ENCODE results near the gene BMP2K.
"Not testable (repeated sequence)": the region's sequence is repeated elsewhere in the genome, so short reads cannot be mapped to it uniquely, and the experiment has no call there.

The BMP2K gene

DNA sequence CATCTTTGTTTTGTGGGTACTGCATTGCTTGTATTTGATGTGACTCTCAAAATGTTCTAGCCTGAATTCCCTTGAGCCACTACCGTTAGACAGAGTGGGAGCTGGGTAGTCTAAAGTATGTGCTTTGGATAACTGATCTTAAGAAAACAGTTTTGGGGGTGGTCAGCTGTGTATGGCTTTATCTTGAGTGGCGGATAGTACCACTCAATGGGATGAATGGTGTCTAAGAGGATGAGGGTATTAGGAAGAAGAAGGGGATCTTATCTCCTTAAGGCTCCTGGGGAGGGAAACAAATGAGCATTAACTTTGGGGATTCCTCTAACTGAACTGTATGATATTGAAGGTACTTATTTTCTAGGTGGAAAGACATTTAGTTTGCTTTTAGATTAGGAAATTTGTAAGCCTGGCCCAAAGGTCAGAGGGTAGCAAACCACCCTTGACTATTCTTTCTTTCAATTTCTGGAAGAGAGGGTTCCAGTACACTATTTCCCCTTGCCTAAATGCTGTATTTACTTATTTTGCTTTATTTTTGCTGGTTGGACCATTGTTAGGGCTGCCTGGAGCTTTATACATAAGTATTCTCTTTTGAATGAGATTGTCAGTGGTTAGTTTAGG is 11.3 kb downstream of the BMP2K start:
- no peak overlapping the region for H3K4me3 ChIP-seq (ENCODE audit: low read length)
- TF ChIP-seq, protein P1, sequence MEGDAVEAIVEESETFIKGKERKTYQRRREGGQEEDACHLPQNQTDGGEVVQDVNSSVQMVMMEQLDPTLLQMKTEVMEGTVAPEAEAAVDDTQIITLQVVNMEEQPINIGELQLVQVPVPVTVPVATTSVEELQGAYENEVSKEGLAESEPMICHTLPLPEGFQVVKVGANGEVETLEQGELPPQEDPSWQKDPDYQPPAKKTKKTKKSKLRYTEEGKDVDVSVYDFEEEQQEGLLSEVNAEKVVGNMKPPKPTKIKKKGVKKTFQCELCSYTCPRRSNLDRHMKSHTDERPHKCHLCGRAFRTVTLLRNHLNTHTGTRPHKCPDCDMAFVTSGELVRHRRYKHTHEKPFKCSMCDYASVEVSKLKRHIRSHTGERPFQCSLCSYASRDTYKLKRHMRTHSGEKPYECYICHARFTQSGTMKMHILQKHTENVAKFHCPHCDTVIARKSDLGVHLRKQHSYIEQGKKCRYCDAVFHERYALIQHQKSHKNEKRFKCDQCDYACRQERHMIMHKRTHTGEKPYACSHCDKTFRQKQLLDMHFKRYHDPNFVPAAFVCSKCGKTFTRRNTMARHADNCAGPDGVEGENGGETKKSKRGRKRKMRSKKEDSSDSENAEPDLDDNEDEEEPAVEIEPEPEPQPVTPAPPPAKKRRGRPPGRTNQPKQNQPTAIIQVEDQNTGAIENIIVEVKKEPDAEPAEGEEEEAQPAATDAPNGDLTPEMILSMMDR (IDR thresholded peaks at IDR 0.05; ENCODE audit: insufficient read depth, low read depth, low read length, missing control alignments), result no peak
- no peak for DNase-seq (ENCODE audit: low read depth)

DNA sequence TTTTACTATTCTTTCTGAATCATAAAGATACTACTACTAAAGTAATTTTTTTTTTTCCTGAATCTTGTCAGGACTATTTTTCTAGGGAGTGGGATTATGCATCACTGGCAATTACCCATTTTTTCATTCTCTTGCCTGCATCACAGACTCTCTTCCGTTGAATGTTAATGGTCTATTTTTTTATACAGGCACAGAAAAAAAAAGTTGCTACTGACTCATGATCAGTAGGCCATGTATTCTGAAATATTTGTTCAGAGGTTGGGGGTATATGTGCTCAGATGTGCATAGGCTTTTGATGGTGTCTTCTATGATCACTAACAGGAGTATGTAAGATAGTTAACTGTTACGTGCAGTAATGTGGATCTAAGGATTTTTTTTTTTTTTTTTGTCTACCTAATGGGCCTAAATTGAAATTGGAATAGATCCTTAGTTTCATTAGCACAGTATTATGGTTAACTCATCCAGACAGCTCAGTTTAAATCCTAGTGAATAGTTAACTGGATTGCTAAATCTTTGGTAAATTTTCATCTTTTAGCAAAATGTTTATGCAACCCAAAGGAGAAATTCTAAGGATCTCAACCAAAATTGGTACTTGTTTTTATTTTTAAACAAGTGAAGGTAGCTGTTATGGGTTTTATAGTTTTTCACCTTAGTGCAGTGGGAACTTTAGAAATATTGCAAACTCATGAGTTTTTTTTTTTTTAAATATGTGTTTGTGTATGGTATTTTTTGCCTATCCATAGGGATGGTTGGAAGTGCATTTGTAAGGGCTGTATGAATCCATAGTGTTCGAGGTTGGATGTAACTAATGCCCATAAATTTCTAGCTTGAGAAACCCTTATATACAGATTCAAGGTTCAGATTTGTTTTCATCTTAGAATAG is 12.1 kb downstream of the BMP2K start:
- no peak for DNase-seq (ENCODE audit: low read depth)
- no peak overlapping the region for H3K4me3 ChIP-seq (ENCODE audit: low read length)
- TF ChIP-seq, protein P1 (IDR thresholded peaks at IDR 0.05; ENCODE audit: insufficient read depth, low read depth, low read length, missing control alignments), result no peak

DNA sequence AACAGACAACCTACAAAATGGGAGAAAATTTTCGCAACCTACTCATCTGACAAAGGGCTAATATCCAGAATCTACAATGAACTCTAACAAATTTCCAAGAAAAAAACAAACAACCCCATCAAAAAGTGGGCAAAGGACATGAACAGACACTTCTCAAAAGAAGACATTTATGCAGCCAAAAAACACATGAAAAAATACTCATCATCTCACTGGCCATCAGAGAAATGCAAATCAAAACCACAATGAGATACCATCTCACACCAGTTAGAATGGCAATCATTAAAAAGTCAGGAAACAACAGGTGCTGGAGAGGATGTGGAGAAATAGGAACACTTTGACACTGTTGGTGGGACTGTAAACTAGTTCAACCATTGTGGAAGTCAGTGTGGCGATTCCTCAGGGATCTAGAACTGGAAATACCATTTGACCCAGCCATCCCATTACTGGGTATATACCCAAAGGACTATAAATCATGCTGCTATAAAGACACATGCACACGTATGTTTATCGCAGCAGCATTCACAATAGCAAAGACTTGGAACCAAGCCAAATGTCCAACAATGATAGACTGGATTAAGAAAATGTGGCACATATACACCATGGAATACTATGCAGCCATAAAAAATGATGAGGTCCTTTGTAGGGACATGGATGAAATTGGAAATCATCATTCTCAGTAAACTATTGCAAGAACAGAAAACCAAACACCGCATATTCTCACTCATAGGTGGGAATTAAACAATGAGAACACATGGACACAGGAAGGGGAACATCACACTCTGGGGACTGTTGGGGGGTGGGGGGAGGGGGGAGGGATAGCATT is 19.7 kb downstream of the BMP2K start:
- H3K4me3 ChIP-seq (ENCODE audit: low read length); DNase-seq (ENCODE audit: low read depth): not testable (repeated sequence)

DNA sequence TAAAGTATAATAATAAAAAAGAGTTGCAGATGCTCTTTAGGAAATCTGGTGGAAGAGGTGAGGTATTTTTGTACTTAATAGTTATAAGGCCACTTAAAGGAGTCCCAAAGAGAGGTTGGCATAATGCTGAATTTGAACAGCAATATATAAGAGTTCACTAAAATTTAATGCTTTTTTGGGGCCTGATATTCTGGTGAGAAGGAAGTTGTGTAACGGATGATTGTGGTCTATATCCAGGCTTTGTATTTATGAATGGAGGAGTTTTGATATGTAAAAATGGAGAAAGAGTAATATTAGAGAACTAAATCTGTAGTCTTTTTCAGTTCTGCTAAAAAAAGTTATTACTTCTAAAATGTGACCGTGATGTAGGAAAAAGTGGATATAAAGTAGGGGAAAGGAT is 20.4 kb downstream of the BMP2K start:
- DNase-seq (ENCODE audit: low read depth), result no peak
- no peak overlapping the region for H3K4me3 ChIP-seq (ENCODE audit: low read length)
- TF ChIP-seq, protein P1 (IDR thresholded peaks at IDR 0.05; ENCODE audit: insufficient read depth, low read depth, low read length, missing control alignments), result no peak

DNA sequence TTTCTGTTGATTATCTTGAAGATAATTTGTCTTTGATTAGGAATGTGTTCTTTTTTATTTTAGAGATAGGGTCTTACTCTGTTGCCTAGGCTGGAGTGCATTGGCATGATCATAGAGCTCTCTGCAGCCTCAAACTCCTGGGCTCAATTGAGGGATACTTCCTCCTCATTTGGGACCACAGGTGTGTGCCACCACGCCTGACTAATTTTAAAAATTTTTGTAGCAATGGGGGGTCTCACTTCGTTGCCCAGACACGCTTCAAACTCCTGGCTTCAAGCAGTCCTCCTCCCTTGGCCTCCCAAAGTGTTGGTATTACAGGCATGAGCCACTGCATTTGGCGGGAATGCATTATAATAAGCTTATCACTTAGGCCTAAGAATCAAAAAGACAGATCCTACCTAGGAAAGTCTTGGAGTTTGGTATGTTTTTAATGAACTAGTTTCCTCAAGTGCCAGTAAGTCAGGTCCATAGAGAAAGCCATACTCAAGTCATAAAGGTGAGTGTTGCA is 21.7 kb downstream of the BMP2K start:
- TF ChIP-seq, protein P1 (IDR thresholded peaks at IDR 0.05; ENCODE audit: insufficient read depth, low read depth, low read length, missing control alignments), result no peak
- DNase-seq (ENCODE audit: low read depth), result no peak
- no peak overlapping the region for H3K4me3 ChIP-seq (ENCODE audit: low read length)

DNA sequence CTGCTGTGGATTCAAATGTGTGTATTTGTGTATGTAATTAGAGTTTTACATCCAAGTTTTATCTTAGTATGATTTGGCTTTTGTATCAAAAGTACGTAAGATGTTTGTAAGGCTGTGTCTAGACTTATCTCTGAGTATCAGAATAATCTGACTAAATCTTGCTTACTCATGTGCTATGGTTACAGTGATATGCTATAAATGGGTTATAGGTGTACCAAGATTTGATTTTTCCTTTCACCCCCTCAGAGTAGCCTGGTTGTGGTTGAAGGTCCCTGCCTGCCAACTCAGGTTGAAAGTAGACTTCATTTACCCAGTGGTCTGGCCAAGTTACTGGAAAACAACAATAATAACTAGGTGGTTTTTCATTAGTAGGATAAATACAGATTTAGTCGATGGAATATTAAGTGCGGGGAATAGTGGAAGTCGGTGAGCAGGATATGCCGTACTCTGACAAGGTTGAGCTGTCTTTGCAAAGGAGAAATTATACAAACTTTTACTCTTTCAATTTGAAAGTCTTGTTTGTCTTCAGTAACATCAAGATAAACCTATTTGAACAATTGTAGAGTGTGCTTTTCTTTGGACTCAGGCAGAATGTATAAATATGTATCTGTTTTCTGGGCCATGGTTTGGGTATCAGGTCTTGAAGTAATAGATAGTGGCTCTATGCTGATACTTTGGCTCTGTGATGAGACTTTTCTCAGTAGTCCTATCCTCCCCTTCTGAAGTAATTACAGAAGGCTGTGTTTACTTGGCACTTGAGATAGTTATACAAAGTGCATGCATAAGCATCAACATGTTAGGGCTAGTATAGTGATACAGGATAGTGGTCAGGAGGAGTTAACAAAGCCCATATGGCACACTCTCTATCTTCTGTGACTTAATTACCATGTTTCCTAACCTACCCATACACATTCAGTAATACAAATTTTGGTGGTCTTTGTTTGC is 23.7 kb downstream of the BMP2K start:
- TF ChIP-seq, protein P1 (IDR thresholded peaks at IDR 0.05; ENCODE audit: insufficient read depth, low read depth, low read length, missing control alignments), result no peak
- H3K4me3 ChIP-seq (ENCODE audit: low read length), result no peak overlapping the region
- peak; percentile 83 for DNase-seq (ENCODE audit: low read depth)
